ENCODE data around the gene CRYBB2. TPM values are rescaled to one million over a fixed set of nuclear protein-coding genes. Genes with fewer than 3 reads are reported as not detected.
"Not testable (repeated sequence)": the region's sequence is repeated elsewhere in the genome, so short reads cannot be mapped to it uniquely, and the experiment has no call there.

The CRYBB2 gene
- total RNA-seq, 2 donors from 2014 or later, result 0.54 TPM; not detected in 1

DNA sequence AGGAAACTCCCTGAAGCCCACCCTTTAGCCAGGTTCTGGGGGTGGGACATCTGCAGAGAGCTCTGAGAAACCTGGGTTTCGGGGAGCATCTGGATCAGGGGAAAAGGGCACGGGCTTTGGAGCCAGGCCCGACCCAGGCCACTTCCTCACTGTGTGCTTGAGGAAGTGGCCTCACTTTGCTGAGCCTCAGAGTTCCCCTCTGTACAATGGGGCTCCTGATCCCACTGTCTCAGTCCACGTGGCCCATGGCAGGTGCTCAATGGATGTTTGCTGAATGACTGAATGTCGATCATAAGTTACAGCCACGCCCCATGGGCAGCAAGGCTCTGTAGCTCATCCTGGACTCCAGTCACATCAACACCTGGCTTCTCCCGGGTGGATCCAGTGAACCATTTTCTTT, 18.5 kb upstream of the CRYBB2 start:
- Histone ChIP-seq H3K27me3 (replicated peaks; ENCODE audit: insufficient read depth) (no peaks in the 10 kb centered on the region), H3K4me3 (no peak overlapping the region), H3K4me1 (ENCODE audit: control insufficient read depth in 1 of 2, low read depth in 2 of 2) (no peaks in the 10 kb centered on the region), H3K27ac (no peak overlapping the region), H3K36me3 (peaks cover 10% of the 10 kb centered on the region), H3K9me3 (no peaks in the 10 kb centered on the region)
- no peak for ATAC-seq (ENCODE audit: insufficient number of reproducible peaks, low FRiP score, low read depth)
- TF ChIP-seq, protein P1, sequence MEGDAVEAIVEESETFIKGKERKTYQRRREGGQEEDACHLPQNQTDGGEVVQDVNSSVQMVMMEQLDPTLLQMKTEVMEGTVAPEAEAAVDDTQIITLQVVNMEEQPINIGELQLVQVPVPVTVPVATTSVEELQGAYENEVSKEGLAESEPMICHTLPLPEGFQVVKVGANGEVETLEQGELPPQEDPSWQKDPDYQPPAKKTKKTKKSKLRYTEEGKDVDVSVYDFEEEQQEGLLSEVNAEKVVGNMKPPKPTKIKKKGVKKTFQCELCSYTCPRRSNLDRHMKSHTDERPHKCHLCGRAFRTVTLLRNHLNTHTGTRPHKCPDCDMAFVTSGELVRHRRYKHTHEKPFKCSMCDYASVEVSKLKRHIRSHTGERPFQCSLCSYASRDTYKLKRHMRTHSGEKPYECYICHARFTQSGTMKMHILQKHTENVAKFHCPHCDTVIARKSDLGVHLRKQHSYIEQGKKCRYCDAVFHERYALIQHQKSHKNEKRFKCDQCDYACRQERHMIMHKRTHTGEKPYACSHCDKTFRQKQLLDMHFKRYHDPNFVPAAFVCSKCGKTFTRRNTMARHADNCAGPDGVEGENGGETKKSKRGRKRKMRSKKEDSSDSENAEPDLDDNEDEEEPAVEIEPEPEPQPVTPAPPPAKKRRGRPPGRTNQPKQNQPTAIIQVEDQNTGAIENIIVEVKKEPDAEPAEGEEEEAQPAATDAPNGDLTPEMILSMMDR (IDR thresholded peaks at IDR 0.05), result no peak
- no peak for DNase-seq (ENCODE audit: low spot score)

DNA sequence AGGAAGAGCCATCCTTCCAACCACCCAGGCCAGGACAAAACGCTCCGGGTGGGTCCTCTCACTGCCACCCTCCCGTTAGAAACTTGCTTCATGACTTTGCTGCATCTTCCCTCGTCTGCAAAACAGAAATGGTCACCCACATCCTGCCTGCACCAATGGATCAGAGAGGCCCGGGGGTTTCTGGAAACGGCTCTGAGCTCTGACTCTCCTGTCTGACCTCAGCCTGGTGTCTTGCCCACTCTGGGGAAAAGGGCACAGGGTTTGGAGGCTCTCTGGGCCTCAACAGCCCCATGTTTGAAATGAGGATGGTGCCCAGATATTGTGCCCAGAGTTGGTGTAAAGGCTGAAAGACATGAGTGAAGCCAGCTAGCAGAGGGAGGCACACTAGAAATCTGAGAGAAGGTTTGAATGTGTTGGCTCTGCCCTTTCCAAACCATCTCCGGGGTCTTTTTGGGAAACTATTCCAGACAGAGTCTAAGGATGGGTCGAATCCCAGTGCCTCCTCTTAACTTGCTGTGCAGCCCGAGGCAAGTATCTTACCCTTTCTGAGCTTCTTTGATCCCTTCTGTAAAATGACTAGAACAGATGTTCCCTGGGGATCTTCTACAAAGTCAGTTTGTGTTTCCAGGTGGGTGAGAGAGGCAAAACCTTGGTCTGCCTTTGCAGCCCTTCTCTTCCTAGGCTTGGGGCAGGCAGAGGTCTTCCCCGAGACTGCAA, 17.7 kb upstream of the CRYBB2 start:
- peaks cover 8% of the 10 kb centered on the region for H3K36me3 ChIP-seq
- H3K27me3 ChIP-seq (replicated peaks; ENCODE audit: insufficient read depth), result no peaks in the 10 kb centered on the region
- TF ChIP-seq, protein P1 (IDR thresholded peaks at IDR 0.05), result no peak
- no peaks in the 10 kb centered on the region for H3K4me1 ChIP-seq (ENCODE audit: control insufficient read depth in 1 of 2, low read depth in 2 of 2)
- no peak overlapping the region for H3K27ac ChIP-seq
- no peak overlapping the region for H3K4me3 ChIP-seq
- no peaks in the 10 kb centered on the region for H3K9me3 ChIP-seq
- DNase-seq (ENCODE audit: low spot score) (no peak), ATAC-seq (ENCODE audit: insufficient number of reproducible peaks, low FRiP score, low read depth) (no peak)

DNA sequence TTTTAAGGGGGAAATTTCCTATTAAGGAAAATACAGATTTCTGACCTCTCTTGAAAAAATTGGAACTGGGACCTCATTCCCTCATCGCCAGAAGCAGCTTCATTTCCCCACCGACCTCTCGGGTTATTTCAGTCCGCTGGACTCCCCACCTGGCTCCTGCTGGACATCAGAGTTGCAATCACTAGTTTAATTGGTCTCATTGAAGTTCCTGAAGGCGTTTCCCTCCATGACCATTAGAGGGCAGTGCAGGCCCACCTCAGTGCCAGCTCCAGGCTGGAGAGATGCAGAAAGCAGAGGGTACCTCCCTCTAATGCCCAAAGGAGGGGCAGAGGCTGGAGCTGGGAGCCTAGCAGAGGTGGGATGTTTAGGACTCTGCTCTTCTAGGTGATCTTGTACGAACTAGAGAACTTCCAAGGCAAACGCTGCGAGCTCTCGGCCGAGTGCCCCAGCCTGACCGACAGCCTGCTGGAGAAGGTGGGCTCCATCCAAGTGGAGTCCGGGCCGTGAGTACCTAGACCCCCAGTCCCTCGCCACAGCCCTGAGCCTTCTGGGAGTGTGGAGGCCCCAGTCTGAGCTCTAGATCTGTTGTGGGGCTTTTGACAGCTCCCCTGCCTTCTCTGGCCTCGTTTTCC, 17.0 kb upstream of the CRYBB2 start:
- Histone ChIP-seq H3K36me3 (peaks cover under 1% of the 10 kb centered on the region), H3K4me3 (no peak overlapping the region), H3K4me1 (ENCODE audit: control insufficient read depth in 1 of 2, low read depth in 2 of 2) (no peaks in the 10 kb centered on the region), H3K27ac (no peak overlapping the region), H3K27me3 (replicated peaks; ENCODE audit: insufficient read depth) (no peaks in the 10 kb centered on the region), H3K9me3 (no peaks in the 10 kb centered on the region)
- ATAC-seq (ENCODE audit: insufficient number of reproducible peaks, low FRiP score, low read depth) (no peak), DNase-seq (ENCODE audit: low spot score) (no peak)
- TF ChIP-seq, protein P1 (IDR thresholded peaks at IDR 0.05), result peak; percentile 81

DNA sequence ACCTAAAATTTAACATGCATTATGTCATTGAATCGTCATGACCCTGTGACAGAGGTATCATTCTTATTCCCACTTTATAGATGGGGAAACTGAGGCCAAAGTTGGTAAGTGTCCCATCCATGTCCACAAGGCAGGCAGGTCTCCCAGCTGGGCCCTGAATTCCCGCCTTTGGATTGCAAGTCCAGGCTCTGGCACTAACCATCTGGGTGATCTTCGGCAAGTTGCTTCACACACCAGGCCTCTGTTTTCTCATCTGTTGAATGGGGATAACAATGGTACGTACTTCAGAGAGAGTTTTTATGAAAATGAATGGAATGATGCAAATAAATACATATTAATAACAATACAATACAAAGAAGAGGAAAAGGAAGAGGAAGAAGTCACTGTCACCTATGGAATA, 16.4 kb upstream of the CRYBB2 start:
- no peaks in the 10 kb centered on the region for H3K9me3 ChIP-seq
- ATAC-seq (ENCODE audit: insufficient number of reproducible peaks, low FRiP score, low read depth) (no peak), DNase-seq (ENCODE audit: low spot score) (no peak)
- H3K27ac ChIP-seq, result no peak overlapping the region
- no peaks in the 10 kb centered on the region for H3K4me1 ChIP-seq (ENCODE audit: control insufficient read depth in 1 of 2, low read depth in 2 of 2)
- TF ChIP-seq, protein P1 (IDR thresholded peaks at IDR 0.05), result no peak
- H3K27me3 ChIP-seq (replicated peaks; ENCODE audit: insufficient read depth), result no peaks in the 10 kb centered on the region
- no peaks in the 10 kb centered on the region for H3K36me3 ChIP-seq
- H3K4me3 ChIP-seq, result no peak overlapping the region

DNA sequence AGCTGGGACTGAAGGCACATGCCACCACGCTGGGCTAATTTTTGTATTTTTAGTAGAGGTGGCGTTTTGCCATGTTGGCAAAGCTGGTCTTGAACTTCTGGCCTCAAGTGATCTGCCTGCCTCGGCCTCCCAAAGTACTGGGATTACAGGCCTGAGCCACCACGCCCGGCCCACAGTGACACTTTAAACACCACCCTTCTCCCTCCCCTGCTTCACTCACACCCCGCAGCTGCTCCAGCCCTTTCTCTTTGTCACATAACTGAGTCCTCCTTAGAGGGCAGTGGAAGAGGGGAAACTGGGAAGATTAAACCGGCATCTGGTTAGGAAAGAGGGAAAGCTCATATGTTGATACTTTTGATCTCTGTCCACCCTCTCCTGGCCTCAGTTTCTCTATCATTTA, 14.9 kb upstream of the CRYBB2 start:
- not testable (repeated sequence) for H3K36me3 ChIP-seq; DNase-seq (ENCODE audit: low spot score); H3K4me1 ChIP-seq (ENCODE audit: control insufficient read depth in 1 of 2, low read depth in 2 of 2); H3K27ac ChIP-seq; ATAC-seq (ENCODE audit: insufficient number of reproducible peaks, low FRiP score, low read depth); H3K9me3 ChIP-seq; H3K4me3 ChIP-seq; H3K27me3 ChIP-seq (replicated peaks; ENCODE audit: insufficient read depth)
